GM12891 (cell line): ENCODE data around the gene SEPSECS.

Experiments
- PAX5 ChIP-seq: IDR thresholded peaks from 2 replicates; pipeline ENCODE4 v1.6.1; 2011; ENCODE audit warnings: low read length, moderate library complexity, mild to moderate bottlenecking; ENCODE audit not compliant: insufficient read depth, severe bottlenecking
- POLR2A ChIP-seq: IDR thresholded peaks from 2 replicates; pipeline ENCODE4 v1.6.1; 2011; ENCODE audit warnings: low read depth, low read length, control low read depth
- POLR2AphosphoS5 ChIP-seq: IDR thresholded peaks from 2 replicates; pipeline ENCODE4 v1.6.1; 2011; ENCODE audit warnings: low read depth, low read length, control low read depth
- POU2F2 ChIP-seq: IDR thresholded peaks from 2 replicates; pipeline ENCODE4 v1.6.1; 2011; ENCODE audit warnings: low read depth, mild to moderate bottlenecking, control low read depth, low read length, moderate library complexity
- SPI1 ChIP-seq: IDR thresholded peaks from 2 replicates; pipeline ENCODE4 v1.6.1; 2011; ENCODE audit warnings: low read depth, low read length, control low read depth
- TAF1 ChIP-seq: IDR thresholded peaks from 2 replicates; pipeline ENCODE4 v1.6.1; 2011; ENCODE audit warnings: low read depth, low read length, control low read depth

DNA sequence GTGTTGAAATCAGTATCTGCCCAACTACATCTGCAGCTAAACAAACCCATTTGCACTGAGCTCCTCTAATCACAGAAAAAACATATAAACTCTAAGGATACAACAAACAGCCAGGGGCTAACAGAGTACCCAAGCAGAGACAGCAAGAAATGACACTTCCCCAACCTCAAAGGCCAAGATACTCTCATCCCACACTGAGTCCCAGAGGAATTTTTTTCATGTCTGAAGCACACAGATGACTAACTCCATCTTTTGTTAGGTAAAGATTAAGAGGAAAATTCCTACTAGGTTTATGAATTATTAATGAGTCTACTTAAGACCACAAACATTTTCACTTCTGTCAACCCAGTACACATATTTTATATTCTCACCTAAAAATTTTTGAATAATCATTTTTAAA lies 31.6 kb downstream of the SEPSECS start:
- no peak for TF ChIP-seq POLR2A
- TF ChIP-seq TAF1: no peak
- no peak for TF ChIP-seq POLR2AphosphoS5
- no peak for TF ChIP-seq PAX5
- no peak for TF ChIP-seq SPI1
- no peak for TF ChIP-seq POU2F2
